AG09309 (cell line): ENCODE measurements around the gene PRPSAP2.

ENCODE experiments used
- DNase-seq: peaks from one replicate; pipeline ENCODE4 v3.0.0-alpha.2; 2010; ENCODE audit warnings: low read depth
- H3K4me3 ChIP-seq: 2 replicates; pipeline ENCODE4 v1.5.1; 2011; ENCODE audit warnings: mild to moderate bottlenecking, low read depth, low read length, moderate library complexity; ENCODE audit not compliant: control insufficient read depth
- TF ChIP-seq, protein P1 (sequence below): IDR thresholded peaks from 2 replicates; pipeline ENCODE4 v1.5.1; 2011; ENCODE audit warnings: mild to moderate bottlenecking, low read depth, low read length, inconsistent platforms; ENCODE audit not compliant: insufficient read depth, control insufficient read depth; ENCODE audit errors: missing control alignments

The PRPSAP2 gene

DNA sequence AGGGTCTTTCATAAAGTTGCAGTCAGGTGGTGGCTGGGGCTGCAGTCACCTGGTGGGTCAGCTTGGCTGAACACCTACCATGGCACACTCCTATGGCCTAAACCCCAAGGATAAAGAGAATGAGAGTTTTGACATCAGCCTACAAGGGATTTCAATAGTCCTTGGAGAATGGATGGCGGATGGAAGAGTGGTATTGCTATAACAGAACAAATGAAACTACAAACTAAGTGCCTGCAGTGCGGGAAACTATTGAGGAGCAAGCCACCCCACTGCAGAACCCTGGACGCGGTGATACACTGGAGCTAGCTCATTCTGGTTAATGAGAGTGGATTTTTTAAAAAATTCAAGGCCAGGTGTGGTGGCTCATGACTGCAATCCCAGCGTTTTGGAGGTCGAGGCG, 3.0 kb upstream of the PRPSAP2 start:
- TF ChIP-seq, protein P1, sequence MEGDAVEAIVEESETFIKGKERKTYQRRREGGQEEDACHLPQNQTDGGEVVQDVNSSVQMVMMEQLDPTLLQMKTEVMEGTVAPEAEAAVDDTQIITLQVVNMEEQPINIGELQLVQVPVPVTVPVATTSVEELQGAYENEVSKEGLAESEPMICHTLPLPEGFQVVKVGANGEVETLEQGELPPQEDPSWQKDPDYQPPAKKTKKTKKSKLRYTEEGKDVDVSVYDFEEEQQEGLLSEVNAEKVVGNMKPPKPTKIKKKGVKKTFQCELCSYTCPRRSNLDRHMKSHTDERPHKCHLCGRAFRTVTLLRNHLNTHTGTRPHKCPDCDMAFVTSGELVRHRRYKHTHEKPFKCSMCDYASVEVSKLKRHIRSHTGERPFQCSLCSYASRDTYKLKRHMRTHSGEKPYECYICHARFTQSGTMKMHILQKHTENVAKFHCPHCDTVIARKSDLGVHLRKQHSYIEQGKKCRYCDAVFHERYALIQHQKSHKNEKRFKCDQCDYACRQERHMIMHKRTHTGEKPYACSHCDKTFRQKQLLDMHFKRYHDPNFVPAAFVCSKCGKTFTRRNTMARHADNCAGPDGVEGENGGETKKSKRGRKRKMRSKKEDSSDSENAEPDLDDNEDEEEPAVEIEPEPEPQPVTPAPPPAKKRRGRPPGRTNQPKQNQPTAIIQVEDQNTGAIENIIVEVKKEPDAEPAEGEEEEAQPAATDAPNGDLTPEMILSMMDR: no peak
- no peak overlapping the region for H3K4me3 ChIP-seq
- no peak for DNase-seq

DNA sequence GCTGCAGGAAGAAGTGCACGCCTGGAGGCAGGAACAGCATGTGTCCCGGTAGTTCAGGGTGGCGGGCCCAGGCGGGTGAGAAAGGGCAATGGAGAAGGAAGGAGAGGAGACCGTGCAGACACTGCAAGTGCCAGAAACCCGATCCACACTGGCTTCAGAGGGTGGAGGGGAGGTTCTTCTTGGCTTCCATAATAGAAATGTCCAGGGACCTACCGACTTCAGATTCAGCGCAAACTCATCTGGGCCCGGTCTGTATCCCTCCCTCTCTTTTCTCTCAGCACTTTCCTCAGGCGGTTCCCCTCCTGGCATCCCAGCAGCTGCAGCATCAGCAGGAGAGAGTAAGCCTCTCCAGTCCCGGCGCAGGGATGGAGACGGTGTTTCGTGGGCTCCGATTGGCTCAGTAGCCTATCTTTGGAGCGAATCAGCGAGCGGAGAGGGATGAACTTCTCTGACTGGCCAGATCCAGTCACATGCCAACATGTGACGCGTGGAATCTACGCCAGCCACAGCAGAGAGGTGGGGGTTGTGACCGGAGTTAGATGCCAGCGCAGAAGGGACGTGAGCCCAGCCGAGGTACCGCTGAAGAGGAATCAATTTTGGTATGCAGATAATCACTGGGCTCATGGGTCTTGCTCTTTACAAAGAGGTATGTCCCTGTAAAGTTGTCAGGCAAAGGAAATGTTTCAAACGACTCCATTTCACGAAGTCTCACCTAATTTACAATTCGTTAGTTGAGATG, 1.9 kb upstream of the PRPSAP2 start:
- peak overlapping the region; percentile 82 for H3K4me3 ChIP-seq
- TF ChIP-seq, protein P1: no peak
- DNase-seq: peak; percentile 78

DNA sequence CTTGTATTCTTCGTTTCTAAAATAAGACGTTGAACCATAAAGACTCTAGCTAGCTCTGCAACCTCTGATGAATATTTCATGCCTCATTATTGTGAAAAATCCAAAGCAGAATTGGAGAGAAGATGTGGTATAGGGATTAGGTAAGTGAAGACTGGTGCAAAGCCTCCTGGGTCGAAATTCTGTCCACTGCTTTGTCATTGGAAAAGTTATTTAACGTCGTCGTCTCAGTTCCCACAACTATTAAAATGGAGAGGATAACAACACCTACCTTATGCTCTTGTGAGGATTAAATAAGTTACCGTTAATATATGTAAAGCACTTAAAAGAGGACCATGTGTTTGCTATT, 1.4 kb upstream of the PRPSAP2 start:
- no peak for DNase-seq
- TF ChIP-seq, protein P1: no peak

DNA sequence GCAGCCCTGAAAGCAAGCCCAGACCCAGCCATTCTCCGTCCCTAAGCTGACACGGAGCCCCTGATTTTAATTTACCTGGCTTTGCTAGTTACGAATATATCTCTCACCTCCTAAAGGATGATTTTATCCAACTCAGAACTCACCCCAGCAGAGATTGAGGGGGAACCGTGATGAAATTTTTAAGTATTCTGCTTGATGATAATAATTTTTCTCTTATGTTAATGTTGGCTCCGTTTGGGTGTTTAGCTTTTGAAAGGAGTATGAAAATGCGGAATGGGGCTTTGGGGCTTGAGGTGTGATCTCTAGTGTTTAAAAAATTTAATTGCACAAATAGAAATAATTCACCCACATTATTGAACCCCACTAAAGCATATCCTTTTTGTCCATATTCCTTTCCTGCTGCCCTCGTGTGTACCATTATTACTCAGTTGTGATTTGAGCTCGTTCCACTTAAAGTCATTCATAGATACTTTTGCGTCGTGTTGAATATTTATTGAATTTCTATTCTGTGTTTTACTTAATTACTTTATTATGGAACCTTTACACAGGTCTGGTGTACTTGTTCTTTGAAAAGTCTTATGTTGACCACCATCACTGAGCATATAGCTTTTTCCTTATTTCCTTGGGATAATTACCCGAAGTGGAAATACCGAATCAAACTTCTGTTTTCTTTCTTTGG, 775 bp downstream of the PRPSAP2 start:
- H3K4me3 ChIP-seq: peak overlapping the region; percentile 51
- TF ChIP-seq, protein P1: no peak
- no peak for DNase-seq

More for the DNA sequence above, 1.4 kb upstream of the PRPSAP2 start:
- peak overlapping the region; percentile 82 for H3K4me3 ChIP-seq

DNA sequence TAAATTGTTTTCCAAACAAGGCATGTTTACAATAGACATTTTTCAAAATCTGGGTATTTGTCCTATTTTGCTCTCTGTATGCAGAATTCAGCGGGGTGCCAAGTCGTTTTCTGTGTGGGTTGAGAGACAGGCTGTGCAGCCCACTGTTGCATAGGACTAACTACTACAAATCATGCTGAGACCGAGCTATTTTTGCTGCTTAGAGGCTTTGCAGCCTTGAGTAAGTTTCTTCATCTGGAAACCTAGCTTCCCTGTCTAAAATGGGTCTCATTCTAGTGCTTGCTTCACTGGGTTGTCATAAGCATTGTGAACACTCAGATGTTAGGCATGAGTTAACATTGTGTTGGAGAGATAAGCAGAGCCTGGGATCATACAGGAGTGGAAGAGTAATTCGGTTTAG, 1.3 kb downstream of the PRPSAP2 start:
- DNase-seq: peak; percentile 20
- TF ChIP-seq, protein P1: no peak
- peak overlapping the region; percentile 20 for H3K4me3 ChIP-seq

DNA sequence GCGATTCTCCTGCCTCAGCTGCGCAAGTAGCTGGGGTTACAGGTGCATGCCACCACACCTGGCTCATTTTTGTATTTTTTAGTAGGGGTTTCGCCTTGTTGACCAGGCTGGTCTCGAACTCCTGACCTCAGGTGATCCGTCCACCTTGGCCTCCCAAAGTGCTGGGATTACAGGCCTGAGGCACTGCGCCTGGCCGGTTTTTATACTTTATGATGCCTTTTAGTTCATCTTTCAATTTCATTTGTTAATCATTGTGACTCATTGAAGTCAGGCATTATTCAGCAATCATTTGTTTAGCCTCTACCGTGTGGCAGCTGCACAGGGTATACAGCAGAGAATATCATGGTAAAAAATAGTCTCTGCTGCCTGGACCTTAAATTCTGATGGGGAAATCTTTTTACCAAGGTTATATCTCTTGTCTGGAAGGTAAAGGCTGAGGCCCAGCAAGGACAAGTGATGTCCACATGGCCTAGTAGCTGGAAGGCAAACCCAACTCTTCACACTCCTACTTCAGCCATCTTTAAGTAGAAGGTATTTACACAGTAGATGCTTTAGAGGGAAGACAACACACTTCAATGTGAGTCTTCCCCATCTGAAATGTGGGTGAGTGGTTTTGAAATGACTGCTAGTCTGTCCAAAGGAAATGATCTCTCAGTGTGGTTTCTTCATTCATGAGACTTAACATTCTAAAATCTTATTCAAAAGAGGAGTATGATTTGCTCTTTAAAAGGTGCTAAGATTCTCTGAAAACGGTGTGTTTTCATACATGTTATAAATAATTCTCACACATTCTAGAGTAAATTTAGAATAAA, 2.4 kb downstream of the PRPSAP2 start:
- no peak overlapping the region for H3K4me3 ChIP-seq
- TF ChIP-seq, protein P1: no peak
- no peak for DNase-seq
